GM12878 (cell line): ENCODE data around the gene HOXC13.

Experiments used
- CEBPB ChIP-seq, 2 experiments: fragments of 150-350 bp in 1 of 2; IDR thresholded peaks; 2 replicates each; pipeline ENCODE4 v1.6.1; 2012 to 2014; ENCODE audit warnings: low read depth in 2 of 2, low read length in 2 of 2, borderline replicate concordance in 1 of 2, inconsistent platforms in 1 of 2
- EP300 ChIP-seq, 2 experiments: fragments of 150-350 bp in 1 of 2; IDR thresholded peaks; 2 replicates each; pipeline ENCODE4 v1.6.1; 2011 to 2012; ENCODE audit warnings: low read depth in 2 of 2, low read length in 2 of 2, borderline replicate concordance in 1 of 2, improper control_type of control experiment in 1 of 2, inconsistent platforms in 1 of 2; ENCODE audit not compliant: control insufficient read depth in 1 of 2

GRCh38 chr12:53951577-53952334 is 13.1 kb downstream of the HOXC13 start:
- TF ChIP-seq CEBPB (IDR thresholded peaks at IDR 0.05; ENCODE audit: borderline replicate concordance in 1 of 2, low read depth in 2 of 2, low read length in 2 of 2): no peak
- no peak for TF ChIP-seq EP300 (IDR thresholded peaks at IDR 0.05; ENCODE audit: borderline replicate concordance in 1 of 2, control insufficient read depth in 1 of 2, low read depth in 2 of 2, low read length in 2 of 2)
